Measurements from ENCODE around the gene ELK4. TPM values are rescaled to one million over a fixed set of nuclear protein-coding genes. Genes with fewer than 3 reads are reported as not detected.
A peak's percentile ranks its signal among the peaks of the same experiment; 100 is the strongest.

Gene ELK4
- total and polyA plus RNA-seq, 2 experiments from 2014 or later = 5.1 to 16.4 TPM

DNA sequence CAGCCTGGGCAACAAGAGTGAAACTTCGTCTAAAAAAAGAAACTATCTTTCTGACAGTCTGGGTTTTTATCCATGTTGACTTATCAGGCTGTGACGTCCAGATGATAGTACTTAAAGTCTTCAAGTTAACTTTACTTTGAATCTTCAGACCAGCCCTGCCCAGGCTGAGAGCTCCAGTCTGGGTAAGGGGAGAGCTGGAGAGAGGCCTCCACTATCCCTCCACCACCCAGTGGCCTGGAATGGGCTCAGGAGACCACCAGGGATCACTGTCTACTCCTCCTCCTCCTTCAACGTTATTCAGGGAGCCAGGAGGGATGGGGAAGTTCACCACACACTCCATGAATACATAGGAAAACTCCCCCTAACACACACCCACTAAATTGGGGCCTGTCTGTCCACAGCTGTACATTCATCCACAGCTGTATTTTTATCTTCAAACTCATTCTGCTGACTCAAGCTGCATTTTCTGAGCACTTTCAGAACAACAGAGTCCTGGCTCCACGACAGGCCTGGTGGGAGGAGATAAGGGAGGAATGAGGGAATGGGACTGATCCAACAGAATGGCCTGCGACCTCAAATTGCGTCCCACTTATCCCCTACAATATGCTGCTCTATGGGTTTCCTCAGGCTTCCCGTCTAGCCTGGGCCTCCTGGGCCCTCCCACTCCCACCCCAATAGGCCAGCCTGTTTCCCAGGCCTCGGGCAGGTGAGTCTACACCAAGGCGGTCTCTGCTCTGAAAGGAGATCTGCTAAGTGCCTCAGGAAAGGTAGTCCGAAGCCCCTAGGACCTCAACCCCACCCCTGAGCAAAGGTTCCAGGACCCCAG, 46.7 kb upstream of the ELK4 start:
- 0 out of 2 replicates have a peak, but pooled peaks cover 7% of the 10 kb centered on the region for H3K4me1 ChIP-seq (ENCODE audit: insufficient read depth)
- no peaks in the 10 kb centered on the region for H3K9me2 ChIP-seq (ENCODE audit: insufficient read depth)
- H3K4me2 ChIP-seq (ENCODE audit: unreplicated experiment) = no peak overlapping the region
- no peak overlapping the region for H2AFZ ChIP-seq
- DNase-seq = peak; percentile 20
- no peaks in the 10 kb centered on the region for H3K9me3 ChIP-seq (ENCODE audit: low read depth)
- in situ Hi-C loops (cut with MboI) = no loop called here
- H3K27ac ChIP-seq = no peak overlapping the region
- no peaks in the 10 kb centered on the region for H3K79me2 ChIP-seq (ENCODE audit: insufficient read depth)
- H3F3A ChIP-seq (ENCODE audit: insufficient read depth) = no peaks in the 10 kb centered on the region
- H3K27me3 ChIP-seq (replicated peaks; ENCODE audit: insufficient read depth) = no peaks in the 10 kb centered on the region
- no peak overlapping the region for H3K9ac ChIP-seq
- 76 to 91% methylated on average over 10 of the region's 10 CpGs for WGBS, 2 experiments (ENCODE audit: low coverage in 1 of 2, low lambda C conversion rate in 2 of 2, missing lambda C conversion rate in 2 of 2)
- H3K4me3 ChIP-seq = 0 out of 2 replicates have a peak overlapping the region, but pooled peaks have one; percentile 74
- H4K20me1 ChIP-seq (ENCODE audit: insufficient read depth) = no peaks in the 10 kb centered on the region
- no peak for TF ChIP-seq EZH2phosphoT487 (IDR thresholded peaks at IDR 0.05; ENCODE audit: insufficient read depth, low read depth)
- no peak for TF ChIP-seq EZH2 (IDR thresholded peaks at IDR 0.05; ENCODE audit: insufficient read depth, poor library complexity, severe bottlenecking)
- H3K36me3 ChIP-seq (ENCODE audit: low read depth) = no peaks in the 10 kb centered on the region

GRCh38 chr1:205677167-205677566, 45.4 kb upstream of the ELK4 start:
- 85 to 88% methylated on average over 5 of the region's 5 CpGs for WGBS, 2 experiments (ENCODE audit: low coverage in 1 of 2, low lambda C conversion rate in 2 of 2, missing lambda C conversion rate in 2 of 2)
- no peaks in the 10 kb centered on the region for H3K9me2 ChIP-seq (ENCODE audit: insufficient read depth)
- no peak overlapping the region for H2AFZ ChIP-seq
- in situ Hi-C loops (cut with MboI) = no loop called here
- no peaks in the 10 kb centered on the region for H4K20me1 ChIP-seq (ENCODE audit: insufficient read depth)
- H3F3A ChIP-seq (ENCODE audit: insufficient read depth) = no peaks in the 10 kb centered on the region
- H3K27me3 ChIP-seq (replicated peaks; ENCODE audit: insufficient read depth) = no peaks in the 10 kb centered on the region
- no peaks in the 10 kb centered on the region for H3K79me2 ChIP-seq (ENCODE audit: insufficient read depth)
- 0 out of 2 replicates have a peak, but pooled peaks cover 7% of the 10 kb centered on the region for H3K4me1 ChIP-seq (ENCODE audit: insufficient read depth)
- H3K9me3 ChIP-seq (ENCODE audit: low read depth) = no peaks in the 10 kb centered on the region
- no peak overlapping the region for H3K27ac ChIP-seq
- H3K4me3 ChIP-seq = no peak overlapping the region
- H3K4me2 ChIP-seq (ENCODE audit: unreplicated experiment) = no peak overlapping the region
- no peaks in the 10 kb centered on the region for H3K36me3 ChIP-seq (ENCODE audit: low read depth)
- H3K9ac ChIP-seq = no peak overlapping the region
- DNase-seq = no peak
- TF ChIP-seq EZH2phosphoT487 (IDR thresholded peaks at IDR 0.05; ENCODE audit: insufficient read depth, low read depth) = no peak
- TF ChIP-seq EZH2 (IDR thresholded peaks at IDR 0.05; ENCODE audit: insufficient read depth, poor library complexity, severe bottlenecking) = no peak

GRCh38 chr1:205676597-205676996, 44.8 kb upstream of the ELK4 start:
- DNase-seq = no peak
- H2AFZ ChIP-seq = no peak overlapping the region
- no peak for TF ChIP-seq EZH2phosphoT487 (IDR thresholded peaks at IDR 0.05; ENCODE audit: insufficient read depth, low read depth)
- TF ChIP-seq EZH2 (IDR thresholded peaks at IDR 0.05; ENCODE audit: insufficient read depth, poor library complexity, severe bottlenecking) = no peak

DNA sequence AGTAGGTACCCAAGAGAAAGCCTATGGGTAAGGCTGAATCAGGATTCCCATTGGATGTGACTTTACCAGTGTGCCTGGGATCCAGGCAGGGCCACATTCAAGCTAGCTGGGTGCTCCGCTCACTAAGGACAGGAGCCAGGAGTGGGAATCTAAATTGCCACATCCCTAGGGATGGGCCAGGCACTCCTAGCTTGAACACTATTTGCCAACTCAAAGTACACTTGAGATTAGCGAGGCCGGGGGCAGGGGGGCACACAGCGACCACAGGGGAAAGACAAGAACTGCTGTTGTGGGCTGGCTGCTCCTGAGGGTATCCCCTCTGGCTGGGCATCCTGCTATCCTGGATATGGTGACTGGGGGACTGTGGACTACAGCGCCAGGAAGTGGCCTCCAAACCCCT, 44.2 kb upstream of the ELK4 start:
- no peak for DNase-seq
- H2AFZ ChIP-seq = no peak overlapping the region
- WGBS, 2 experiments (ENCODE audit: low coverage in 1 of 2, low lambda C conversion rate in 2 of 2, missing lambda C conversion rate in 2 of 2) = 99% methylated on average over 5 of the region's 5 CpGs
- H3K9me3 ChIP-seq (ENCODE audit: low read depth) = no peaks in the 10 kb centered on the region
- H3K36me3 ChIP-seq (ENCODE audit: low read depth) = no peaks in the 10 kb centered on the region
- no peak overlapping the region for H3K4me3 ChIP-seq
- no peaks in the 10 kb centered on the region for H3F3A ChIP-seq (ENCODE audit: insufficient read depth)
- no peak overlapping the region for H3K27ac ChIP-seq
- H3K79me2 ChIP-seq (ENCODE audit: insufficient read depth) = no peaks in the 10 kb centered on the region
- no peak overlapping the region for H3K4me2 ChIP-seq (ENCODE audit: unreplicated experiment)
- in situ Hi-C loops (cut with MboI) = no loop called here
- no peaks in the 10 kb centered on the region for H4K20me1 ChIP-seq (ENCODE audit: insufficient read depth)
- H3K27me3 ChIP-seq (replicated peaks; ENCODE audit: insufficient read depth) = no peaks in the 10 kb centered on the region
- TF ChIP-seq EZH2phosphoT487 (IDR thresholded peaks at IDR 0.05; ENCODE audit: insufficient read depth, low read depth) (no peak), EZH2 (IDR thresholded peaks at IDR 0.05; ENCODE audit: insufficient read depth, poor library complexity, severe bottlenecking) (no peak)
- no peak overlapping the region for H3K9ac ChIP-seq
- H3K9me2 ChIP-seq (ENCODE audit: insufficient read depth) = no peaks in the 10 kb centered on the region
- 0 out of 2 replicates have a peak, but pooled peaks cover 7% of the 10 kb centered on the region for H3K4me1 ChIP-seq (ENCODE audit: insufficient read depth)

More at GRCh38 chr1:205676597-205676996, 44.8 kb upstream of the ELK4 start:
- Histone ChIP-seq H3K79me2 (ENCODE audit: insufficient read depth) (no peaks in the 10 kb centered on the region), H3K9me3 (ENCODE audit: low read depth) (no peaks in the 10 kb centered on the region), H3K9me2 (ENCODE audit: insufficient read depth) (no peaks in the 10 kb centered on the region), H3K36me3 (ENCODE audit: low read depth) (no peaks in the 10 kb centered on the region), H3K27me3 (replicated peaks; ENCODE audit: insufficient read depth) (no peaks in the 10 kb centered on the region), H3K27ac (no peak overlapping the region), H3K4me2 (ENCODE audit: unreplicated experiment) (no peak overlapping the region), H3K4me1 (ENCODE audit: insufficient read depth) (0 out of 2 replicates have a peak, but pooled peaks cover 7% of the 10 kb centered on the region), H3K9ac (no peak overlapping the region), H4K20me1 (ENCODE audit: insufficient read depth) (no peaks in the 10 kb centered on the region), H3K4me3 (no peak overlapping the region), H3F3A (ENCODE audit: insufficient read depth) (no peaks in the 10 kb centered on the region)
- in situ Hi-C loops (cut with MboI) = no loop called here
- 65 to 66% methylated on average over 3 of the region's 3 CpGs for WGBS, 2 experiments (ENCODE audit: low coverage in 1 of 2, low lambda C conversion rate in 2 of 2, missing lambda C conversion rate in 2 of 2)
